ENCODE results near the gene CD72.

Gene CD72

GRCh38 chr9:35568196-35568595 is 50.0 kb downstream of the CD72 start:
- DNase-seq (ENCODE audit: extremely low spot score): no peak
- ChIA-PET CTCF (no interaction called here), POLR2A (no interaction called here)
- no peak for TF ChIP-seq TARDBP (IDR thresholded peaks at IDR 0.05)
- TF ChIP-seq BHLHE40 (IDR thresholded peaks at IDR 0.05; ENCODE audit: borderline replicate concordance): no peak
- TF ChIP-seq PKNOX1 (IDR thresholded peaks at IDR 0.05): no peak
- no peak for TF ChIP-seq NFRKB (IDR thresholded peaks at IDR 0.05)
- no peak for TF ChIP-seq ZNF384 (IDR thresholded peaks at IDR 0.05)
- no peak for TF ChIP-seq FOXK2 (IDR thresholded peaks at IDR 0.05)
- TF ChIP-seq ELF4 (IDR thresholded peaks at IDR 0.05): no peak
- TF ChIP-seq SP1 (IDR thresholded peaks at IDR 0.05): no peak
- no peak for TF ChIP-seq FOXA1 (IDR thresholded peaks at IDR 0.05)
- TF ChIP-seq FOXM1 (IDR thresholded peaks at IDR 0.05; ENCODE audit: borderline replicate concordance): no peak
- TF ChIP-seq ARNT (IDR thresholded peaks at IDR 0.05): no peak
- TF ChIP-seq HDGF (IDR thresholded peaks at IDR 0.05; ENCODE audit: borderline replicate concordance): no peak
- no peak for TF ChIP-seq LEF1 (IDR thresholded peaks at IDR 0.05; ENCODE audit: borderline replicate concordance)
- no peak for TF ChIP-seq SUZ12 (IDR thresholded peaks at IDR 0.05)
- TF ChIP-seq CTBP1 (IDR thresholded peaks at IDR 0.05; ENCODE audit: borderline replicate concordance): no peak
- no peak for TF ChIP-seq L3MBTL2 (conservative IDR thresholded peaks at IDR 0.05)

GRCh38 chr9:35566417-35566816 is 51.8 kb downstream of the CD72 start:
- no peak for TF ChIP-seq FOXM1 (IDR thresholded peaks at IDR 0.05; ENCODE audit: borderline replicate concordance)
- no peak for TF ChIP-seq SP1 (IDR thresholded peaks at IDR 0.05)
- TF ChIP-seq ELF4 (IDR thresholded peaks at IDR 0.05): no peak
- TF ChIP-seq SUZ12 (IDR thresholded peaks at IDR 0.05): no peak
- no peak for TF ChIP-seq FOXK2 (IDR thresholded peaks at IDR 0.05)
- no peak for TF ChIP-seq BHLHE40 (IDR thresholded peaks at IDR 0.05; ENCODE audit: borderline replicate concordance)
- TF ChIP-seq ARNT (IDR thresholded peaks at IDR 0.05): no peak
- TF ChIP-seq HDGF (IDR thresholded peaks at IDR 0.05; ENCODE audit: borderline replicate concordance): no peak
- ChIA-PET POLR2A (no interaction called here), CTCF (interaction anchor here (1.8 kb wide), 1 partner anchor 13 kb away, joined by 6 read pairs; no protein-coding TSS in a partner anchor)

GRCh38 chr9:35564658-35565061 is 53.6 kb downstream of the CD72 start:
- no peak for TF ChIP-seq TARDBP (IDR thresholded peaks at IDR 0.05)
- TF ChIP-seq ZNF384 (IDR thresholded peaks at IDR 0.05): no peak
- ChIA-PET CTCF (interaction anchor here (1.8 kb wide), 1 partner anchor 11 kb away, joined by 6 read pairs; no protein-coding TSS in a partner anchor), POLR2A (no interaction called here)
- DNase-seq (ENCODE audit: extremely low spot score): no peak

More at GRCh38 chr9:35566417-35566816, 51.8 kb downstream of the CD72 start:
- peak; percentile 26 for DNase-seq (ENCODE audit: extremely low spot score)

- POLR2A ChIA-PET: no interaction called here
- DNase-seq (ENCODE audit: extremely low spot score): no peak
- CTCF ChIA-PET: no interaction called here
- no peak for TF ChIP-seq CTBP1 (IDR thresholded peaks at IDR 0.05; ENCODE audit: borderline replicate concordance)
- TF ChIP-seq LEF1 (IDR thresholded peaks at IDR 0.05; ENCODE audit: borderline replicate concordance): no peak
- no peak for TF ChIP-seq NFRKB (IDR thresholded peaks at IDR 0.05)
- no peak for TF ChIP-seq ELF4 (IDR thresholded peaks at IDR 0.05)
- no peak for TF ChIP-seq SP1 (IDR thresholded peaks at IDR 0.05)
- no peak for TF ChIP-seq PKNOX1 (IDR thresholded peaks at IDR 0.05)
- TF ChIP-seq FOXK2 (IDR thresholded peaks at IDR 0.05): no peak
- no peak for TF ChIP-seq HDGF (IDR thresholded peaks at IDR 0.05; ENCODE audit: borderline replicate concordance)
- TF ChIP-seq SUZ12 (IDR thresholded peaks at IDR 0.05): no peak
- no peak for TF ChIP-seq FOXM1 (IDR thresholded peaks at IDR 0.05; ENCODE audit: borderline replicate concordance)
- no peak for TF ChIP-seq ZNF384 (IDR thresholded peaks at IDR 0.05)
- TF ChIP-seq FOXA1 (IDR thresholded peaks at IDR 0.05): no peak
- TF ChIP-seq ARNT (IDR thresholded peaks at IDR 0.05): no peak
- TF ChIP-seq L3MBTL2 (conservative IDR thresholded peaks at IDR 0.05): no peak
- no peak for TF ChIP-seq BHLHE40 (IDR thresholded peaks at IDR 0.05; ENCODE audit: borderline replicate concordance)
Observed at GRCh38 chr9:35563791-35564197, 54.4 kb downstream of the CD72 start.

- CTCF ChIA-PET: interaction anchor here (0.5 kb wide), 1 partner anchor 91 kb away, joined by 4 read pairs; no protein-coding TSS in a partner anchor
- TF ChIP-seq ZNF384 (IDR thresholded peaks at IDR 0.05) (no peak), L3MBTL2 (conservative IDR thresholded peaks at IDR 0.05) (no peak), ELF4 (IDR thresholded peaks at IDR 0.05) (no peak), FOXA1 (IDR thresholded peaks at IDR 0.05) (no peak), CTBP1 (IDR thresholded peaks at IDR 0.05; ENCODE audit: borderline replicate concordance) (no peak), LEF1 (IDR thresholded peaks at IDR 0.05; ENCODE audit: borderline replicate concordance) (no peak), HDGF (IDR thresholded peaks at IDR 0.05; ENCODE audit: borderline replicate concordance) (no peak), FOXK2 (IDR thresholded peaks at IDR 0.05) (no peak), BHLHE40 (IDR thresholded peaks at IDR 0.05; ENCODE audit: borderline replicate concordance) (no peak), TARDBP (IDR thresholded peaks at IDR 0.05) (no peak), FOXM1 (IDR thresholded peaks at IDR 0.05; ENCODE audit: borderline replicate concordance) (no peak), SP1 (IDR thresholded peaks at IDR 0.05) (no peak)
- DNase-seq (ENCODE audit: extremely low spot score): no peak
- POLR2A ChIA-PET: no interaction called here
Observed at GRCh38 chr9:35562895-35563780, 55.1 kb downstream of the CD72 start.

GRCh38 chr9:35561468-35562261 is 56.5 kb downstream of the CD72 start:
- no peak for TF ChIP-seq NFRKB (IDR thresholded peaks at IDR 0.05)
- POLR2A ChIA-PET: no interaction called here
- DNase-seq (ENCODE audit: extremely low spot score): no peak
- CTCF ChIA-PET: no interaction called here

All from HEK293T (cell line).